ENCODE measurements around the gene GRIK3. TPM values are rescaled to one million over a fixed set of nuclear protein-coding genes. Genes with fewer than 3 reads are reported as not detected.

The GRIK3 gene
- total and polyA plus RNA-seq, 2 experiments from 2014 or later = 0.09 TPM; not detected in 1

- DNase-seq (ENCODE audit: low read depth in 1 of 2, low spot score in 1 of 2) = no peak
- H3K27me3 ChIP-seq = no peaks in the 10 kb centered on the region
- no peaks in the 10 kb centered on the region for H3K4me1 ChIP-seq (ENCODE audit: low read depth)
- H3K27ac ChIP-seq = no peak overlapping the region
- H3K4me3 ChIP-seq = no peak overlapping the region
- no peaks in the 10 kb centered on the region for H3K36me3 ChIP-seq
- no peaks in the 10 kb centered on the region for H3K9me3 ChIP-seq (ENCODE audit: low read depth)
- TF ChIP-seq CTCF (IDR thresholded peaks at IDR 0.05; ENCODE audit: low read depth, low read length) = no peak
These were observed 18.6 kb downstream of the GRIK3 start for GRCh38 chr1:37015713-37016112.

- H3K36me3 ChIP-seq = no peaks in the 10 kb centered on the region
- no peaks in the 10 kb centered on the region for H3K4me1 ChIP-seq (ENCODE audit: low read depth)
- H3K27me3 ChIP-seq = no peaks in the 10 kb centered on the region
- H3K4me3 ChIP-seq = no peak overlapping the region
- H3K9me3 ChIP-seq (ENCODE audit: low read depth) = no peaks in the 10 kb centered on the region
- no peak for TF ChIP-seq CTCF (IDR thresholded peaks at IDR 0.05; ENCODE audit: low read depth, low read length)
- DNase-seq (ENCODE audit: low read depth in 1 of 2, low spot score in 1 of 2) = no peak
- no peak overlapping the region for H3K27ac ChIP-seq
These were observed 22.1 kb downstream of the GRIK3 start for GRCh38 chr1:37012226-37012625.

- Histone ChIP-seq H3K9me3 (ENCODE audit: low read depth) (no peaks in the 10 kb centered on the region), H3K27ac (no peak overlapping the region), H3K4me1 (ENCODE audit: low read depth) (no peaks in the 10 kb centered on the region), H3K4me3 (no peak overlapping the region), H3K27me3 (no peaks in the 10 kb centered on the region), H3K36me3 (no peaks in the 10 kb centered on the region)
- DNase-seq (ENCODE audit: low read depth in 1 of 2, low spot score in 1 of 2) = no peak
- no peak for TF ChIP-seq CTCF (IDR thresholded peaks at IDR 0.05; ENCODE audit: low read depth, low read length)
These were observed 24.3 kb downstream of the GRIK3 start for GRCh38 chr1:37010011-37010410.

GRCh38 chr1:37009521-37009920, 24.8 kb downstream of the GRIK3 start:
- H3K4me3 ChIP-seq = no peak overlapping the region
- no peaks in the 10 kb centered on the region for H3K27me3 ChIP-seq
- no peaks in the 10 kb centered on the region for H3K36me3 ChIP-seq
- no peaks in the 10 kb centered on the region for H3K4me1 ChIP-seq (ENCODE audit: low read depth)
- H3K9me3 ChIP-seq (ENCODE audit: low read depth) = no peaks in the 10 kb centered on the region
- DNase-seq (ENCODE audit: low read depth in 1 of 2, low spot score in 1 of 2) = no peak
- TF ChIP-seq CTCF (IDR thresholded peaks at IDR 0.05; ENCODE audit: low read depth, low read length) = no peak
- H3K27ac ChIP-seq = no peak overlapping the region

GRCh38 chr1:37006132-37006868, 28.0 kb downstream of the GRIK3 start:
- Histone ChIP-seq H3K27ac (no peak overlapping the region), H3K27me3 (no peaks in the 10 kb centered on the region), H3K4me3 (no peak overlapping the region), H3K9me3 (ENCODE audit: low read depth) (no peaks in the 10 kb centered on the region), H3K36me3 (no peaks in the 10 kb centered on the region), H3K4me1 (ENCODE audit: low read depth) (no peaks in the 10 kb centered on the region)
- DNase-seq (ENCODE audit: low read depth in 1 of 2, low spot score in 1 of 2) = no peak
- no peak for TF ChIP-seq CTCF (IDR thresholded peaks at IDR 0.05; ENCODE audit: low read depth, low read length)
